Measurements from ENCODE around the gene PRRX1.

PRRX1 gene

GRCh38 chr1:170663404-170664092 lies 383 bp upstream of the PRRX1 start:
- no peak for FAIRE-seq

GRCh38 chr1:170664828-170665612 lies 1.1 kb downstream of the PRRX1 start:
- DNase-seq (ENCODE audit: insufficient read length, low spot score) = no peak
- no peak for FAIRE-seq

More at GRCh38 chr1:170663404-170664092, 383 bp upstream of the PRRX1 start:
- DNase-seq (ENCODE audit: insufficient read length, low spot score) = no peak

- DNase-seq (ENCODE audit: insufficient read length, low spot score) (no peak), FAIRE-seq (peak; percentile 35)
Observed at GRCh38 chr1:170665629-170666028, 1.7 kb downstream of the PRRX1 start.

GRCh38 chr1:170666541-170667254 lies 2.8 kb downstream of the PRRX1 start:
- DNase-seq (ENCODE audit: insufficient read length, low spot score) (no peak), FAIRE-seq (no peak)

- no peak for DNase-seq (ENCODE audit: insufficient read length, low spot score)
- FAIRE-seq = no peak
Observed at GRCh38 chr1:170668209-170669106, 4.5 kb downstream of the PRRX1 start.

- no peak for FAIRE-seq
Observed at GRCh38 chr1:170669107-170669445, 5.1 kb downstream of the PRRX1 start.

GRCh38 chr1:170669586-170670530 lies 5.9 kb downstream of the PRRX1 start:
- DNase-seq (ENCODE audit: insufficient read length, low spot score) (no peak), FAIRE-seq (no peak)

More at GRCh38 chr1:170669107-170669445, 5.1 kb downstream of the PRRX1 start:
- no peak for DNase-seq (ENCODE audit: insufficient read length, low spot score)

- no peak for FAIRE-seq
- no peak for DNase-seq (ENCODE audit: insufficient read length, low spot score)
Observed at GRCh38 chr1:170670802-170671628, 7.1 kb downstream of the PRRX1 start.

GRCh38 chr1:170671629-170671963 lies 7.7 kb downstream of the PRRX1 start:
- FAIRE-seq = no peak
- no peak for DNase-seq (ENCODE audit: insufficient read length, low spot score)

- no peak for FAIRE-seq
- DNase-seq (ENCODE audit: insufficient read length, low spot score) = no peak
Observed at GRCh38 chr1:170672316-170672715, 8.4 kb downstream of the PRRX1 start.

GRCh38 chr1:170674239-170674638 lies 10.3 kb downstream of the PRRX1 start:
- FAIRE-seq (no peak), DNase-seq (ENCODE audit: insufficient read length, low spot score) (no peak)

- DNase-seq (ENCODE audit: insufficient read length, low spot score) = no peak
- FAIRE-seq = no peak
Observed at GRCh38 chr1:170674986-170675385, 11.1 kb downstream of the PRRX1 start.

- FAIRE-seq (no peak), DNase-seq (ENCODE audit: insufficient read length, low spot score) (no peak)
Observed at GRCh38 chr1:170675865-170676264, 11.9 kb downstream of the PRRX1 start.

GRCh38 chr1:170676628-170677027 lies 12.7 kb downstream of the PRRX1 start:
- DNase-seq (ENCODE audit: insufficient read length, low spot score) (no peak), FAIRE-seq (no peak)

- no peak for FAIRE-seq
- DNase-seq (ENCODE audit: insufficient read length, low spot score) = no peak
Observed at GRCh38 chr1:170678027-170678600, 14.2 kb downstream of the PRRX1 start.

- FAIRE-seq = no peak
- DNase-seq (ENCODE audit: insufficient read length, low spot score) = no peak
Observed at GRCh38 chr1:170680428-170680827, 16.5 kb downstream of the PRRX1 start.

GRCh38 chr1:170682169-170682568 lies 18.2 kb downstream of the PRRX1 start:
- DNase-seq (ENCODE audit: insufficient read length, low spot score) (no peak), FAIRE-seq (no peak)

- FAIRE-seq = no peak
- no peak for DNase-seq (ENCODE audit: insufficient read length, low spot score)
Observed at GRCh38 chr1:170682809-170683208, 18.9 kb downstream of the PRRX1 start.
